PFSK-1 (cell line): ENCODE measurements around the gene ELAVL4.

ENCODE experiments used
- FOXP2 ChIP-seq: optimal IDR thresholded peaks from 2 replicates; pipeline ENCODE3; 2011; ENCODE audit warnings: borderline replicate concordance, control low read depth, inconsistent platforms; ENCODE audit not compliant: insufficient read depth; ENCODE audit errors: extremely low read length, extremely low read depth
- POLR2AphosphoS5 ChIP-seq: IDR thresholded peaks from 2 replicates; pipeline ENCODE4 v1.6.1; 2012; ENCODE audit warnings: low read depth, mild to moderate bottlenecking, control low read depth, low read length, moderate library complexity
- SIN3A ChIP-seq: IDR thresholded peaks from 2 replicates; pipeline ENCODE4 v1.6.1; 2012; ENCODE audit warnings: mild to moderate bottlenecking, low read length, moderate library complexity, borderline replicate concordance; ENCODE audit not compliant: insufficient read depth
- TAF1 ChIP-seq: IDR thresholded peaks from 2 replicates; pipeline ENCODE4 v1.6.1; 2012; ENCODE audit warnings: low read length, control low read depth, borderline replicate concordance; ENCODE audit not compliant: insufficient read depth
- TF ChIP-seq, protein P1 (sequence below), 2 experiments: IDR thresholded peaks; 2 replicates each; pipeline versions ENCODE4 v1.6.1 to v1.8.0; 2011 to 2012; ENCODE audit warnings: low read depth in 2 of 2, low read length in 2 of 2, control low read depth in 1 of 2, inconsistent platforms in 1 of 2, mild to moderate bottlenecking in 1 of 2, moderate library complexity in 1 of 2; ENCODE audit not compliant: insufficient read depth in 1 of 2

ELAVL4 gene

DNA sequence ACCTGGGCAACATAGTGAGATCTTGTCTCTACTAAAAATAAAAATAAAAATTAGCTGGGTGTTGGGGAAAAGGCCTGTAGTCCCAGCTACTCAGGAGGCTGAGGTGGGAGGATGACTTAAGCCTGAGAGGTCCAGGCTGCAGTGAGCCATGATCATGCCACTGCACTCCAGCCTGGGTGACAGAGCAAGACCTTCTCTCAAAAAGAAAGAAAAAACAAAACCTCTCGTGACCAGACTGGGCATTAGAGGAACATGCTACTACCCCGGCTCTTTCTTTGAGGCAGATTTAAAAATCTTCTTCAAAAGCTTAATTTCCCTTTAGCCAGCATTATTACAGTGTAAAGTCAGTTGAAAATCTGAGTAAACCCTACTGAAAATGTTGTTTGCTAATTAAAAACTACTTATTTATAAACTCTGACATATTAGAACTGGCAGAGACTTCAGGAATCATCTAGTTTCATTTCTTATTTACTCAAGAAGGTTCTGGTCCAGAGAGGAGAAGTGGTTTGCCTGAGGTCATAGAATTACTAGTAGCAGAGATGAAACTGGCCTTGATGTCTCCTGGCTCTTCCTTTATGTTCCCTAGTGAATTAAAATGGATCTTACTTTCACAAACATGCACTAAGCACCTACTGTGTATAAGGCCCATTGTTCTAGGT, 11.6 kb upstream of the ELAVL4 start:
- TF ChIP-seq, protein P1, sequence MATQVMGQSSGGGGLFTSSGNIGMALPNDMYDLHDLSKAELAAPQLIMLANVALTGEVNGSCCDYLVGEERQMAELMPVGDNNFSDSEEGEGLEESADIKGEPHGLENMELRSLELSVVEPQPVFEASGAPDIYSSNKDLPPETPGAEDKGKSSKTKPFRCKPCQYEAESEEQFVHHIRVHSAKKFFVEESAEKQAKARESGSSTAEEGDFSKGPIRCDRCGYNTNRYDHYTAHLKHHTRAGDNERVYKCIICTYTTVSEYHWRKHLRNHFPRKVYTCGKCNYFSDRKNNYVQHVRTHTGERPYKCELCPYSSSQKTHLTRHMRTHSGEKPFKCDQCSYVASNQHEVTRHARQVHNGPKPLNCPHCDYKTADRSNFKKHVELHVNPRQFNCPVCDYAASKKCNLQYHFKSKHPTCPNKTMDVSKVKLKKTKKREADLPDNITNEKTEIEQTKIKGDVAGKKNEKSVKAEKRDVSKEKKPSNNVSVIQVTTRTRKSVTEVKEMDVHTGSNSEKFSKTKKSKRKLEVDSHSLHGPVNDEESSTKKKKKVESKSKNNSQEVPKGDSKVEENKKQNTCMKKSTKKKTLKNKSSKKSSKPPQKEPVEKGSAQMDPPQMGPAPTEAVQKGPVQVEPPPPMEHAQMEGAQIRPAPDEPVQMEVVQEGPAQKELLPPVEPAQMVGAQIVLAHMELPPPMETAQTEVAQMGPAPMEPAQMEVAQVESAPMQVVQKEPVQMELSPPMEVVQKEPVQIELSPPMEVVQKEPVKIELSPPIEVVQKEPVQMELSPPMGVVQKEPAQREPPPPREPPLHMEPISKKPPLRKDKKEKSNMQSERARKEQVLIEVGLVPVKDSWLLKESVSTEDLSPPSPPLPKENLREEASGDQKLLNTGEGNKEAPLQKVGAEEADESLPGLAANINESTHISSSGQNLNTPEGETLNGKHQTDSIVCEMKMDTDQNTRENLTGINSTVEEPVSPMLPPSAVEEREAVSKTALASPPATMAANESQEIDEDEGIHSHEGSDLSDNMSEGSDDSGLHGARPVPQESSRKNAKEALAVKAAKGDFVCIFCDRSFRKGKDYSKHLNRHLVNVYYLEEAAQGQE (IDR thresholded peaks at IDR 0.05; ENCODE audit: insufficient read depth in 1 of 2, low read depth in 2 of 2, low read length in 2 of 2) = no peak
- TF ChIP-seq SIN3A (no peak), TAF1 (no peak), POLR2AphosphoS5 (no peak), FOXP2 (no peak)

DNA sequence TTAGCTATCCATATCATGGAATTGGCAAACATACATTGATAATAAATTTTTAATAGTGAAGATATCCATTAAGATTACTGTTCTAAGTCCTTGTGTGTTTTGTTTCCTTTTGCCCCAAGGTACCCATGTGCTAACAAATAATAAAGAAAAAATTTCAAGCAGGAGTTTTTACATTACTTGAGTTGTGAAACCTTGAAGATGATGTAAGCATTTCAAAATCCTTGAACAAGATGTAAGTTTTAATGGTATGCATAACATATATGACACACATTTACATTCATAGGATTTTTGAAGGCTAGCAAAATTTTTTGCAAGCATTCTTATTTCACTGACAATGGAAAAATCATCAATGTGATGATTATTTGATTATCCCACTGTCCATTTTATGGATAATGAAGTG, 10.9 kb upstream of the ELAVL4 start:
- TF ChIP-seq POLR2AphosphoS5 (no peak), FOXP2 (no peak), TAF1 (no peak), SIN3A (no peak)
- TF ChIP-seq, protein P1 (IDR thresholded peaks at IDR 0.05; ENCODE audit: insufficient read depth in 1 of 2, low read depth in 2 of 2, low read length in 2 of 2) = no peak

DNA sequence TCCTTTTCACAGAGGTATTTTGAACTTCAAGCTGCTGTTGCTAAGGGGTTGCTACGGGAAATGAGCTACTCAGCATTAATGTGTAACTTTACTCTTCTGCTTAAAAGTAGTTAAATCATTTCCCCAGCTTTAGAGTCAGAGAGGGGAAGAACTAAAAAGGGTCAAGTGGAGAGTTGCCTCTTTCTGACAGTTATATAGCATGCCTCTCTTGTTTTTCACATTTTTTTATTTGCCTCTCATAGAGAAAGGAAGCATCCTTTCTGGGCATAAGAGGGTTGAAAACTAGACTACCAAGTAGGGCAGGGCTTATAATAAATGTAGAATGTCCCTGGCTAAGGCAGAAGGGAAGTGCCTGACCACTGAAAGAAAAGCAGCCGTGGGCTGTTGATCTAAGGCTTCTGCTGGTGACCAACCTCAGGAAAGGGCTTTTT, 10.1 kb upstream of the ELAVL4 start:
- TF ChIP-seq FOXP2 = no peak
- TF ChIP-seq, protein P1 (IDR thresholded peaks at IDR 0.05; ENCODE audit: insufficient read depth in 1 of 2, low read depth in 2 of 2, low read length in 2 of 2) = no peak
- no peak for TF ChIP-seq SIN3A
- no peak for TF ChIP-seq POLR2AphosphoS5
- TF ChIP-seq TAF1 = no peak

DNA sequence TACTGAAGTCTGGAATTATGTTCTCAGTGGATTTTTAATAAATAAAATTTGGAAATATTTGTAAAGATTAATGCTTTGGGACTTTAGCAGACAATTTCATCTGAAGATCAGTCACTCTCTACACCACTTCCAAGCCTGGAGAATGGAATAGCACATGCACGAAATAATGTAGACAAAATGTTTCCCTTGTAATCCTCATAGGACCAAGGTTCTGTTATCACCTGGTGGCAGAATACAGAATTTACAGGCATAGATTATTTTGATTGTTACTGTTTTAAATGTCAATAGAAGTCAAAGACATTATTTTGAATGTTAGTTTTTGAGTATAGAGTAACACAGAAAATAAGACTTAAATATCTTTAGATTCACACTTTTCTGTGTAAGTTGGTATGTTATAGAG, 9.1 kb upstream of the ELAVL4 start:
- TF ChIP-seq, protein P1 (IDR thresholded peaks at IDR 0.05; ENCODE audit: insufficient read depth in 1 of 2, low read depth in 2 of 2, low read length in 2 of 2) = no peak
- TF ChIP-seq TAF1 (no peak), SIN3A (no peak)

DNA sequence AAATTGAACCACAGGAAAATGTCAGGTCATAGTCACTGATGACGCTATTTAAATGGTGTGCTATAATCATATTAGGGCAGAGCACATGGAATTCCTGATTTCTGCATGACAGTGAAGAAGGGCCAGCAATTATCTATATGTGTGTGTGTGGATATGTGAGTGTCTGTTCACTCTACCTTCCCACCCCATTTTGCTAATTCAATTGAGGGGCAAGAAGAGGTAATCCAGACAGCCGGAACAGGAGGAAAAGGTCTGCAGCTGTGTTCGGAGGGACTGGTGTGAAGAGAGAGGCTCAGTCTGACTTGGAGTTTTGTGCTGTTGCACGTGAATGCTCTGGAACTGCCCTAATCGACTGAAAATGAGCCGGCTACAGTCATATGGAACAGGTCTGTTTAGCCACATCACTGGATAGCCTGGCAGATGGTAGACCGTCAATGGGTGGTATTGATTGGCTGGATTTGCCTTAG, 5.1 kb upstream of the ELAVL4 start:
- TF ChIP-seq SIN3A (no peak), TAF1 (no peak), POLR2AphosphoS5 (no peak), FOXP2 (no peak)
- TF ChIP-seq, protein P1 (IDR thresholded peaks at IDR 0.05; ENCODE audit: insufficient read depth in 1 of 2, low read depth in 2 of 2, low read length in 2 of 2) = no peak
